NCI-H1930 (cell line): ENCODE results near the gene DCHS2.

Source experiments
- DNase-seq, 2 experiments: peaks; one replicate each; lab custom pipeline; 2025; lab: John Stamatoyannopoulos, UW

The DCHS2 gene

DNA sequence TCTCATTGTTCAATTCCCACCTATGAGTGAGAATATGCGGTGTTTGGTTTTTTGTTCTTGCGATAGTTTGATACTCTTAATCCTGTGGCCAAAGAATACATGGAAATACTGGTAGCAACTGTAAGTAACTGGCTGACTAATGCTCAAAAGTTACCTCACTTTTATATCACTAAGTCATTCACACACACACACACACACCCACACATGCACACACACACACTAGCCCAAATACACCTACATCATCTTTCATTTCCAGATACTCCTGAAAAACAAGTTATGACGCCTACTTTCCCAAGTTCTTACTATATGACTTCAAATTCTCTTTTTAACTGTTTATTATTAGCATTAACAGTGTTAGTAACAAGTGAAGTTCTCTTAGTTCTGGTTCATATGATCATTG, 101.3 kb downstream of the DCHS2 start:
- DNase-seq: no peak

DNA sequence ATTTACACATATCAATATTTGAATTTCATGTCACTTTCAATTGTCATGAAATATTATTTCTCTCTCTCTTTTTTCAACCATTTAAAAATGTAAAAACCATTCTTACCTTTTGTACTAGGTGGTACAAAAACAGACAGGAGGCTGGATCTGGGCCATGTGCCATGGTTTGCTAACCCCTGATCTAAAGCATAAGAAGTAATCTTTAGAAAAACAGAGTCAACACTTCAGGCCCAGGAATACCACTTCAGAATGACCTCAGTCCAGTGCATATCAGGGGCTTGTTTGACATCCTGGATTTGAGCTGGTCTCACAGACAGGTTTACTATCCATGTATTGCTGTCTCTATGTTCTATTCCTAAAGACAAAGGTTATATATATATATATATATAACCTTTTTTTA, 102.5 kb downstream of the DCHS2 start:
- DNase-seq: no peak

DNA sequence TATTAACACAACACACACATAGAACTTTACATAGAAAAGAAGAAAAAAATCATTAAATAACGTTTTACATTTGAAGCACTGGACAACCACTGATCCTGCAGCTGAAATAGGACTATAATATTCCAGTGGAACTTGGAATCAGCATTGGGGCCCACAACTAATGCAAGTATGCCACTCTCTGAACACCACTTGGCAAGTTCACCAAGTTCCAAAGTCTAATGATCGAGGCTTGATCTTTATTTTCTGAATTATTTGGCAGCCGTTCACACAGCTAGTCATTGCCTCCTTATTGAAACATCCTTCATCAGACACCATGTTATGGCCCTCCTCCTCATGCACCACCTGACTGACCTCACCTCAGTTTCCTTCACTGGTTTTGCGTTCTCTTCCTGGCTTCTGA, 107.6 kb downstream of the DCHS2 start:
- DNase-seq: no peak

DNA sequence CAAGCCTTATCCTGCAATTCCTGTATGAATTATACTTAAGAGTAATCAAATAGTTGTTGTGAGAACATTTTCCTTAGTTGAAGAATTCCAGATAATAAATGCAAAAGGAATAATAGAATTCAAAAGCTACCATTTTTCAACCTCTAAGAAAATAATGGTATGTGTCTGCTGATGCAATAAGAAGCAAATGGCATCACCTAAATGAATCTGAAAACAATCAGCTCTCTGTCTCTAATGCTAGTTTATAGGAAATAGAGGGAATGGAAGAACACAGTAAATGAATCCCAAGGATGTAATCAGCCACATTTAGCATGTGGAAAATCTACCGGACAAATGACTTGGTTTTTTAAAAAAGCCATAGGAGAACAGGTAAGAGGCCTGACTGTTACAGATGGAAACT, 115.1 kb downstream of the DCHS2 start:
- no peak for DNase-seq

DNA sequence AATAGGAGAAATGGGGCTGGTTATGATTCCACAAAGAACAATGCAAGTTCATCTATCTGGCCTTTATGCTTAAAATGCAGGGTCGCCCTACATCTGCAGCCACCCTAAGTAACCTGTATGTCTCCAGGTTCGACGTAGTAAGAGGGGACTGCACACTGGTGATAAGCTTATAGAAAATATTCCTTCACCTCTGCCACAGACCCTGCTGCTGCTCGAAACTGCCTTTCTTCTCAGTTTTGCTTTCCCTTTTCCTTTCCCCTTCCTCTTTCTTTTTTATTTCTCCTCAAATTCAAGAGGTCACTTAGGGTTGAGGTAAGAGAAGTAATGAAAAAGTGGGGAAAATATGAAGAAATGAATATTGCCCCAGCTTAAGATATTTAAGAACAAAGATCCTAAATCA, 123.5 kb downstream of the DCHS2 start:
- DNase-seq: no peak

DNA sequence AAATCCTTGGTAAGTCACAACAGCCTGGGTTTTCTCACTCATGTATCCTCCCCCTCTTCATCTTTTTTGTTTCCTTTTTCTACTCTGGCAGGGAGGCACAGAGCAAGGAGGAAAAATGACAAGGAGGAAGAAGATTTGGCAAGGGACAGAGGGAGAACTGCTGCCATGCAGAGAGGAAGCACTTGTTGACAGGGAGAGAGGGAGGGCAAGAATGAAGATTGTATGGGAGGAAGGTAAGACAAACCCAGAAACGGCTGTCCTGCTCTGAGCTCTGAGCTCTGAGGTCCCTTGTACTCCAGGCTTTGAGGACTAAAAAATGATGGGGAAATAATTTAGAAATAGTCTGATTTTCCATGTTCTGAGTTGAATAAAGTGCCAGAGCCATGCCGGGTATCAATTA, 123.9 kb downstream of the DCHS2 start:
- no peak for DNase-seq

DNA sequence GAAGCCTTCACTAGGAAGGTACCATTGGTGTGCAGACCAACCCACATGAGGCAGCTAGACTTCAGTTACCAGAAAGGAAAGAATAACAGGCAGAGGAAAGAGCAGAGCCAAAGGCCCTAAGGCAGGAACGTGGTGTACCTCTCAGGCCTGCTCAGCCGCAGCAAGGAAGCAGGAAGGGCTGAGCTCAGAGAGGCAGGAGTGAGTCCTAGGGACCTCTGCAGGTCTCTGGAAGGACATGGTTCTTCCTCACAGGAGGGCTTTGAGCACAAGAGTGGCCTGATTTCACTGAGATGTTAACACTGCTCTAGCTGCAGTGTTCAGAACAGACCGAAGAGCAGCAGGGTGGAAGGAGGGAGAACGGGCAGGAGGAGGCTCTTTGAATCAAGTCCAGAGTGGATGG, 124.6 kb downstream of the DCHS2 start:
- DNase-seq: no peak

DNA sequence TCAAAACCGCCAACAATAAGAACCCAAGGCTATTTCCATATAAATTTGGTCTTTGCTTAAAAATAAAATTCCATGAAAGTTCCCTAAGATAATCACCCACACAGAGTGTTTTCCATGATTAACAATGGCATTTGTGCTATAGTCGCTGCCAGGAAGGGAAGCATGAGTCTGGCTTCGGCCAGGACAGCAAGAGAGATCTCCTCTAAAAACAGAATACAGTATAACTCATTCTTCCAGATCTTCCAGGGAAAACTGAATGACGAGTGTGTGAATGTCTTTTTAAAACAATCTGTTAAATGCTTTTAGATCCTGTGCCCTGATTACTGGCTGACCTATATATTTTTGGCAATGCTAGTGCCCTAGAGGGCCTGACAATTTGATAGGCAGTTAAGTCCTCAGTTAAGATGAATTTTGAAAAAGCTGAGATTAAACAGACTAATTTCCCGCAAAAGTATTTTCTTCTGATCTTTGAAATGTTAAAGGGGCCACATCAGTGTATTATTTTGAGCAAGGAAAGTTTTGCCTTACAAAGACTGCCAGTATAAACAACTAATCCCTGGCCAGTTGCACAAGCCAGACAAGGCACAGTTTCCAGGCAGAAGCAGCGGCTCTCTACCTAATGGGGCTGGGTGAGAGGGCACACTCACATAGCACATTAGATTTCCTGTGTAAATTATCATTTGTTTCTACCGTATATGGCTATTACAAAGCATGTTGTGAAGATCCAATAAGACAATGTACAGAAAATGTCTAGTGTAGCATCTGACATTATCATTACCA, 127.3 kb downstream of the DCHS2 start:
- no peak for DNase-seq

DNA sequence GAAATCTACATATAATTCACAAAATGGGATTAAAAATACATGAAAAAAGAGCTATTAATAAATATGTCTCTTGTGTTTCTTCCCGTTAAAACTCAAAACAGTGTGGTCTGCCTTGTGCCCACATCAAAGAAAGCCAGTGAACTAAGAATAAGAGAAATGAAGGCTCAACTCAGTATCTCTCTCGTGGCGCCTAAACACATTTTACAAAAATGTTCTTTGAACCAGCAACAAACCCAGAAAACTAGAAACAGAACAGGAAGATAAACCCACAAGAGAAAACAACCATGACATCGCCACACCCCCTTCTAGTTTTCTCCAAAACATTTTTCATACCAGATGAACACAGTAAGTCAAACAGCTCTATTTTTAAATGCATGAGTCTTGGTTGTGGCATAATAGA, 130.1 kb downstream of the DCHS2 start:
- DNase-seq: no peak

DNA sequence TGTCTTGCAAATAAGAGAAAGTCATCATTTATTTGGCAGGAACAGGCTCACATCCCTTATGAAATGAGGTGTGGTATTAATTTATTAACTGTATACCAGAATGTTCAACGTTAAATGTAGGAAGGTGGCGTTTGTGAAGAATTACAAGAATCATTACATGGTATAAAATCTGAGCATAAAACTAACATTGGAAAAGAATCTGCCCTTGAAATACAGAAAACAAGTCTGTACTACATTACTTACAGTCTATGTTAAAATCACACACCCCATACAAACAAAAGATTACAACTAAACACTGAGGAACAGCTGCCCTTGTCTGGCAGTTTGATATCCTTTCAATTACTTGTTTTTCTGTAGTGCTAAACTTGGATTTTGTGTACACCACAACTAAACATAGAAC, 131.1 kb downstream of the DCHS2 start:
- no peak for DNase-seq

DNA sequence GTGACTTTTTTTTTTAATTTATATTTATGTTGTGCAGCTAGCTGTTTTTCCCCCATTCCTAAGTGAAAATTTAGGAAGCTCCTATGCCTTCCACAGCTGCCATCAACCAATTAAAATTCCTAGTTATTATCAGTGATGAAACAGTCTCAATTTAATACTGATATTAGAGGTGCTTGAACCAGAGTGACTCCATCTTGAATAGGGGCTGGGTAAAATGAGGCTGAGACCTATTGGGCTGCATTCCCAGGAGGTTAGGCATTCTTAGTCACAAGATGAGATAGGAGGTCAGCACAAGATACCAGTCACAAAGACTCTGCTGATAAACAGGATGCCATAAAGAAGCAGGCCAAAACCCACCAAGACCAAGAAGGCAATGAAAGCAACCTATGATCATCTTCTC, 136.7 kb downstream of the DCHS2 start:
- no peak for DNase-seq

DNA sequence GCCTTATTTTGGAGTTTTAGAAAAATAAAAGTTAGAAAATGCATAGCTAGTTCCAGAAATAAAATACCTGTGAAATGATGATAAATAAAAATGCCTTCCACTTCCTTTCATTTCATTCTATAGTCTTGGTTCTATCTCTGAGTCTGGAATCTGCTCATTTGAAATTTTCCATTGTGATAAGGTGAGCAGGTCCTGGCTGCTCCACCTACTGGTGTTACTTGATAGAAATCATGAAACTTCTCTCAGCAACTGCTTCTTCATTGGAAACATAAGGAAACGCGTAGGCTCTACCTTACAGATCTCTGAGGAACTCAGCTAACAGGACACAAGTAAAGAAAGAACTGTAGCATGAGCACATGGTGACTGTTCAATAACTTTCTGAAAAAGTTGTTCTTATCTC, 141.8 kb downstream of the DCHS2 start:
- DNase-seq: no peak

DNA sequence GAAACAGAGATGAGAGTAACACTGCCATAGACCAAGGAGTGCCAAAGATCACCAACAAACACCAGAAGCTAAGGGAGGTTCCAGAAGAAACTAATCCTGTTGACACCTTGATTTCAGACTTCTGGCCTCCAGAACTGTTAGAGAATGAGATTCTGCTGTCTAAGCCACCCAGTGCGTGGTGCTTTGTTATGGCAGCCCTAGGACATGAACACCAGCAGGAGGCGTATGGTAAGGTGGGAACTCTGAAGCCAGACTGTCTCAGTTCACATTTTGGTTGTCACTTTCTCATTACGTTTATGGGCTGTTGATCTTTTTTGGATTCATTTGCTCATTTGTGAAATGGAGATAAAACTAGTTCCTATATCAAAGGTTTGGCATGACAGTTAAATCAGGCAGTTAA, 142.9 kb downstream of the DCHS2 start:
- DNase-seq: no peak

DNA sequence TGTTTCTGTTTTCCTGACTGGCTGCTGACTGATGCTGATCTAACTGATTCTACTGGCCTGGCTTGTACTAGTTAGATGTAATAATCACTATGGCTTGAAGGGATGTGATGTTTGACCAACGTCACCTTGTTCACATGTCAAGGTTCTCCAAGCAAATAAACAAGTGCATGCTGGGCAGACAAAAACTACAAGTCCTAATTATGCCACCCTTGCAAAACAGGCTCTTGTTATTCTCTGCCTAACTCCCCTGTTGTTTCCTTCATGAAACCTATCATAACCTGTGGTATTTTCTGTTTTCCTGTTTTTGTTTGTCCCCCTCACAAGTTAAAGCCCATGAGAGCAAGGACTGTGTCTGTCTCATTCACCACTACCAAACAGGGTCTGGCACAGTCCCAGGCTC, 146.2 kb downstream of the DCHS2 start:
- no peak for DNase-seq

DNA sequence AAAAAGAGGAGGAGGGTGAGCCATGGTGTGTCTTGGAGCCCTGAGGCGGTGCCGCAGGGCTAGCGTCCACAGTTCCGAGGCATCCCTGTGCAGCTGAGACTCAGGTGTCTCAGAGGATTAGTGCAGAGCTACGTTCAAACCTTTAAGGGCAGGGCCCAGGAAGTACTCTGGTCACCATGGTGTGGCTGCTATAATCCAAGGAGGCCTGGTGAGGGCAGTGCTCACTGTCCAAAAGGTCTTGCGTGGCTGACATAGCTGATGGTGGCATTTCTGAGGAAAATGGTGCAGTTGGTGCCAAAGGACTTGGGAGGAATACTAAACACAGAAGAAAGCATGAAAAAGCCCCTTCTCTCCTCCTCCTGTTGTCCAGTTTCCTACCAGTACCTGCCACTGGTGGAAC, 146.9 kb downstream of the DCHS2 start:
- DNase-seq: no peak

DNA sequence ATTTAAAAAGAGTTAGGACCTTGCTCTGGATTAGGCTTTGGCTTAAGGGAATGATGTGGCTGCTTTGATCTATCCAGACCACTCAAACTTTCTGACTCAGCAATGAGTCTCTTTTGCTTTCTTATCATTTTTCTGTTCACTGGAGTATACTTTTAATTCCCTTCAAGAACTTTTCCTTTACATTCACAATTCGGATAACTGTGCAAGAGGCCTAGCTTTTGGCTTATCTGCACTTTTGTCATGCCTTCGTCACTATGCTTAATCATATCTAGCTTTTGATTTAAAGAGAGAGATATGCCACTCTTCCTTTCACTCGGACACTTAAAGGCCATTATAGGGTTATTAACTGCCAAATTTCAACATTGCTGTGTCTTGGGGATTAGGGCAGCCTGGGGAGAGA, 147.9 kb downstream of the DCHS2 start:
- no peak for DNase-seq

DNA sequence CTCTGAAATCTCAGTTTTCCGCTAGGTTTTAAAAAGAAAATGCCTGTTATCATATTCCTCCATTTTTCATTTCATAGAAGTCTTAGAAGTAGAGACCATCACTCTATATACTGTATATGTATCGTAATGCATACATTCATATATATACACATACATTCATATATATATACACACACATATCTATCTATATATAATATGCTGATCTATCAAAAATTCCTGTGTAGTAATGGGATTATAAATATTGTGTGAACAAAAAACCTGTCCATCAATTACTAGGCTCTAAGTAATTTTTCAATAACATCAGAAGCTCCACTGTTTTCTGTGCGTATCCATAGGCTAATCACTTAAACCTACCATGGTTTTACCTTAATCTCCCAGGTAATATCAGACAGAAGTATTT, 150.2 kb downstream of the DCHS2 start:
- DNase-seq: no peak

DNA sequence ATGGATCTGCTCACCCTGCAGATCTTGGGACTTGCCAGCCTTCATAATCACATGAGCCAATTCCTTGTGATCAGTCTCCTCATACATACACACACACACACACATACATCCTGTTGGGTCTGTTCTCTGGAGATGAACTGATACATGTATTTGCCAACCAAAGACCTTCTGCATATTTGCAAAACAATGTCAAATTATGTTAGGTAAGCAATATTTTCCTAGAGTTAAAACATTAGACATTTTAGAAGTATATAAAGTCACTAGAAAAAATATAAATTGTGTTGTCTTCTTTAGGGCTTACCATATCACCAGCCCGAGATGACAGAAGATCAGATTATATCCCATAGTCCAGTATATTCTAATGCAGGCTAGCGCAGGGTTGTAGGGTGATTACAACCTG, 156.0 kb downstream of the DCHS2 start:
- no peak for DNase-seq

DNA sequence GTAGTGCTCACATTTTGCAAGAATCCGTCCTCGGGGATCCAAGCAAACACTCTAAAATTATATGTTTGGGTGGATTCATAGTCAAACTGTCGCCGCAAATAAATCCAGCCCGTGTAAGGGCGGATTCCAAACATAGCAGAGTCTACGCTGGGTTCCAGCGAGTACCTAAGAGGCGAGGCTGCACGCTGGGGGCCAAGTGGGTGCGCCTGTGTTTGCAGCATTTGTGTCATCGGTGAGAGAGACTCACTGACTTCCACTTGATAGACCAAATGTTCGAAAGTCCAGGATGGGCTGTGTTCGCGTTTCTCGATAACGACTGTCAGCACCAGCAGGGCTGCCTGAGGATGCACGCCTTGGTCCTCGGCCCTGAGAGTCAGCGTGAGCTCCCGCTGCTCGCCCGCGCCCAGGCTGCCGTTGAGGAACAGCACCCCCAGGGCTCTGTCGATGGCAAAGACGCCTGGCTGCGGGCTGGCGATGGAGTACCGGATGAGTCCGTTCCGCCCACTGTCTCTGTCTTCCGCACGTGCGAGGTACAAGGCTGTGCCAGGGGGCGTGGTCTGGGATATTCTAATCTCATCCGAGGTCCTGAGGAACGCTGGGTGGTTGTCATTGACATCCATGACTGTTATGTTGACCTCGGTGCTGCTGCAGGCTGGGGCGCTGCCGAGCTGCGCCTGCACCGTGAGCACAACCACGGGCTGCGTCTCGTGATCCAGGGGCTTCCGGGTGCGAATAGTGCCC, 158.7 kb downstream of the DCHS2 start:
- no peak for DNase-seq

DNA sequence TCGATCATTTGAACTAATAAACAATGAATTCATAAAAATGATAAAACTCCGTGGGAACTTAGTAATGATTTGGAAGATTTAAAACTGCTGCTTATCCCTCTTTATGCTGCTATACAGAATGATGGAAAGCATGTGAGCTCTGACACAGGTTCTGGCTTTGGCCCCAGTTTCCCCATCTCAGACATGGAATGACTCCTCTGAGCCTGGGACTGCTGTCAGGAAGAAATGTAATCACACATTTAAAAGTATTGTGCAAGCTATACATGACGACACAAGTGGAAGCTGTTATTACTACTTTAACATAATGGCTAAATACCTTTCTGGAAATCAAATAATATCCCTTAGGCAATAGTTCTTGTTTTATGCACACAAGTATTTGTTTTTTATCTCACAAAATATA, 161.7 kb downstream of the DCHS2 start:
- DNase-seq: no peak

DNA sequence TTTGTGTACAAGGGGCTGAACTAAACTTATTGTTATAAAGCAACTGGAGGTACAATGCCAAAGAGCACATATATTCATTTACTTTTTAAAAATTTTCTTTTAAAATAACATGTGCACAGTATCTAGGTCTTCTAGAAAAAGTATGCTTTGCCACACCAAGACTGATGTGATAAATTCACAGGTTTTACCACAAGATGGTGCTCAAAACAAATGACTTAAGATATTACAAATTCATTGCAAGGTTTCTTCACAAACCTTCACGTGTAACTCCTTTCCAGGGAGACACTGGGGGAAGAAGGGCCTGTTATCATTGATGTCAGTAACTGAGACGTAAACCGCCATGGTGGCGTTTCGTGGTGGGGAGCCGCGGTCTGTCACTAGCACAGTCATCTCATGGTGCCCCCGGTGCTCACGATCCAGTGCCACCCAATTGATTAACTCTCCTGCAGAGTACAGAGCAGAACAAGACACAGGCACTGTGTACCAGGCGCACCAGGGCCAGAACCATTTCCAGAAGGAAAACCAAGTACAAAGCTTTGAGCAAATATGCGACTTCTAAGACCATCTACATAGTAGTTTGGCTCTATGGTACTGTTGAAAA, 162.2 kb downstream of the DCHS2 start:
- DNase-seq: no peak

DNA sequence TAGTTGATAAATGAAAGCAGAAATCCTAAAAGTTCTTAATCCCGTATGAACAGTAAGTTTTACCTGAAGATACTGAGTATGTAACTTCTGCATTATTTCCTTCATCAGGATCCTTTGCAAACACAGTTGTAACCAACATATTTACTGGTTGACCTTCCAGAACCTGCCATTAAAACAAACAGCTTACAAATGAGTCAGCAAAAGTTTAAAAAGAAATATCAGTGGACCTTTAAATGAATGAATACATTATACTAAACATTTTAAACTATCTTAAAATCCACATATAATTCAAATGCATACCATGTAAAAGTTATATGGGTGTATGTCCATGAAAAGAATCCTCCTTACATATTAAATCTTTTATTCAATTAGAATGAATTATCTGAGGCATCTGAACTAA, 163.6 kb downstream of the DCHS2 start:
- DNase-seq: no peak

DNA sequence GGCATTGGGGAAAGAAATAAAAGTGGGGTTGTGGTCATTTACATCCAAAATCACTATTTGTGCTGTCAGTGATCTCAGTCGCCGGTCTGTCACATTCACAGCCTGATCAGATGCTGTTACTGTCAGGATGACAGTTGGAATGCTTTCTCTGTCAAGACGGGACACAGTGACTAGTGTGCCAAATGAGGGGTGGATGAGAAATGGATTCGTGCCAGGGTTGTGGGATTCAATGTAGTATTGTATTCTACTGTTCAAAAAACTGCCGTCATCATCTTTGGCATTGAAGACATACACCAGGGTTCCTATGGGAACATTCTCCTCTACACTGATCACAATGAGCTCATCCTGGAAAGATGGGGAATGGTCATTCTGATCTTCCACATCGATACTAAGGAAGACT, 171.1 kb downstream of the DCHS2 start:
- DNase-seq: no peak
